Hepatocyte (in vitro differentiated cells): ENCODE measurements around the gene FRMD3. TPM values are rescaled to one million over a fixed set of nuclear protein-coding genes. Genes with fewer than 3 reads are reported as not detected.

Experiments used
- DNase-seq: peaks from one replicate; pipeline ENCODE4 v3.0.0-alpha.2; 2016; ENCODE audit warnings: low spot score
- H2AFZ ChIP-seq: fragments of 200-600 bp; sonication (generic); 2 replicates; pipeline ENCODE4 v1.6.0; 2016; ENCODE audit warnings: antibody characterized with exemption, mild to moderate bottlenecking
- H3K27ac ChIP-seq: fragments of 200-600 bp; sonication (generic); 2 replicates; pipeline ENCODE4 v1.5.1; 2016; ENCODE audit warnings: mild to moderate bottlenecking
- H3K27me3 ChIP-seq: fragments of 200-600 bp; sonication (generic); 2 replicates; pipeline ENCODE4 v1.6.1; 2016
- H3K36me3 ChIP-seq: fragments of 200-600 bp; sonication (generic); replicated peaks from 2 replicates; pipeline ENCODE4 v1.5.1; 2016; ENCODE audit warnings: low read depth; ENCODE audit not compliant: insufficient read depth
- H3K4me1 ChIP-seq: fragments of 200-600 bp; sonication (generic); 2 replicates; pipeline ENCODE4 v1.5.1; 2016; ENCODE audit warnings: mild to moderate bottlenecking, moderate library complexity; ENCODE audit not compliant: insufficient read depth
- H3K4me2 ChIP-seq: fragments of 200-600 bp; sonication (generic); 2 replicates; pipeline ENCODE4 v1.6.0; 2016
- H3K4me3 ChIP-seq: fragments of 200-600 bp; sonication (generic); 2 replicates; pipeline ENCODE4 v1.5.1; 2016; ENCODE audit warnings: mild to moderate bottlenecking
- H3K79me2 ChIP-seq: fragments of 200-600 bp; sonication (generic); 2 replicates; pipeline ENCODE4 v1.6.0; 2017; ENCODE audit warnings: mild to moderate bottlenecking
- H3K9me2 ChIP-seq: fragments of 200-600 bp; sonication (generic); replicated peaks from 2 replicates; pipeline ENCODE4 v1.6.0; 2017; ENCODE audit warnings: mild to moderate bottlenecking; ENCODE audit not compliant: insufficient read depth
- H3K9me3 ChIP-seq: fragments of 200-600 bp; sonication (generic); 2 replicates; pipeline ENCODE4 v1.5.1; 2016; ENCODE audit warnings: low read depth, mild to moderate bottlenecking
- H4K20me1 ChIP-seq: fragments of 200-600 bp; sonication (generic); 2 replicates; pipeline ENCODE4 v1.6.0; 2016; ENCODE audit warnings: mild to moderate bottlenecking; ENCODE audit not compliant: insufficient read depth, poor library complexity, severe bottlenecking
- CTCF ChIP-seq: fragments of 200-600 bp; sonication (generic); IDR thresholded peaks from 2 replicates; pipeline ENCODE4 v1.5.1; 2016; ENCODE audit warnings: antibody characterized with exemption, mild to moderate bottlenecking; ENCODE audit not compliant: poor library complexity
- EZH2 ChIP-seq: fragments of 200-600 bp; sonication (generic); IDR thresholded peaks from 2 replicates; pipeline ENCODE4 v1.6.1; 2016; ENCODE audit warnings: antibody characterized with exemption, mild to moderate bottlenecking, borderline replicate concordance
- EZH2phosphoT487 ChIP-seq: fragments of 200-600 bp; sonication (generic); IDR thresholded peaks from one replicate; pipeline ENCODE4 v1.6.1; 2018; ENCODE audit warnings: antibody characterized with exemption, mild to moderate bottlenecking, low read depth, moderate library complexity; ENCODE audit not compliant: unreplicated experiment, severe bottlenecking
- WGBS: methylation state at CpG from one replicate; pipeline ENCODE4 v1.1.6; 2016; ENCODE audit warnings: low lambda C conversion rate; ENCODE audit errors: missing lambda C conversion rate; 5-methylcytosine and 5-hydroxymethylcytosine counted together
- polyA plus RNA-seq: library from polyadenylated mRNA; unstranded; fragments of >200 nt; fragmentation: Nextera tagmentation; extraction: Ambion mirVana; gene quantifications from 2 replicates; pipeline ENCODE4 v1.2.1, GENCODE V29; 2016
- total RNA-seq: library from RNA; depleted of rRNA; stranded (reverse); fragments of >200 nt; gene quantifications from 2 replicates; pipeline ENCODE4 v1.2.3, GENCODE V29; 2014

Gene FRMD3
- total and polyA plus RNA-seq, 2 experiments from 2014 or later, result 3.9 to 7.0 TPM

DNA sequence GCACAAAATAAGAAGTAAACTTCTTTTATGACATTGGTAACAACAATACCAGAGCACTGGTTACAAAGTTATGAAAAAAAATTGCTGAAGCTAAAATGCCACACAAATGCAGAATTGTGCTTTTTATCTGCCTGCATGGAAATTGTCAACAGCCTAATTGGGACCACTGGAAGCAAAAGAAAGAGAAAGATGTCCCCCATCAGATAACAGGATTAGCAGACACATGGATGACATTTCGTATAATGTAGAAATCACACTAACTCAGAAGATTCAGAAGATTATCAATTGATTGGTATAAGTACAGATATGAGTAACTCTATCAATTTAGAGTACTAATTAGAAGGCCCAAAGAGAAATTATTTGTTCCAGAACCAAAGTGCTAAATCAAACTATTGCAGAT, 19.1 kb upstream of the FRMD3 start:
- Histone ChIP-seq H3K4me3 (no peak overlapping the region), H3K4me1 (no peaks in the 10 kb centered on the region), H2AFZ (no peak overlapping the region), H3K79me2 (no peaks in the 10 kb centered on the region), H3K9me3 (no peaks in the 10 kb centered on the region), H4K20me1 (no peaks in the 10 kb centered on the region), H3K9me2 (no peaks in the 10 kb centered on the region), H3K27ac (no peak overlapping the region), H3K36me3 (no peaks in the 10 kb centered on the region), H3K27me3 (no peaks in the 10 kb centered on the region), H3K4me2 (no peak overlapping the region)
- TF ChIP-seq CTCF (no peak), EZH2phosphoT487 (no peak), EZH2 (no peak)
- DNase-seq, result no peak
- WGBS, result 90% methylated on average over 1 of the region's 1 CpG

DNA sequence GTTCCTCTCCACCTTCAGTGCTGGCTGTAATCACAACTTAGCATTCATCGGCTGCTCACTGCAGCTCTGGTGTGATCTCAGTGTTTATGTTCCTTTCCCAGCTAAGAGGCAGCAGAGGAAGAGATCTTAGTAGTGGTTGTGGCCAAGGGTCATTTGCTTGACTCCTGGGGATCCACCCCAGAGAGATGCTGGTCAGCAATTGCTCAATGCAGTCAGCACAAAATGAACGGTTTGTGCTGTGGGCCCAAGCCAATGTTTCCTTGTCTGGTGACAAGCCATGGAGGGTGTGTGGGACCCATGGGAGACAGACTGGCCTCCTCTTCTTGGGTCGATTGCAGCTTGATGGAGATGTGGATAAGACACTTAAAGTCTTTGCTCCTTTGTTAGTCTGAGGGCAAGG, 16.1 kb upstream of the FRMD3 start:
- H2AFZ ChIP-seq, result no peak overlapping the region
- no peaks in the 10 kb centered on the region for H3K27me3 ChIP-seq
- DNase-seq, result no peak
- no peaks in the 10 kb centered on the region for H3K9me2 ChIP-seq
- no peak overlapping the region for H3K27ac ChIP-seq
- no peak overlapping the region for H3K4me3 ChIP-seq
- H3K4me2 ChIP-seq, result no peak overlapping the region
- H3K9me3 ChIP-seq, result no peaks in the 10 kb centered on the region
- H3K4me1 ChIP-seq, result no peaks in the 10 kb centered on the region
- no peak for TF ChIP-seq CTCF
- no peak for TF ChIP-seq EZH2phosphoT487
- no peak for TF ChIP-seq EZH2
- H4K20me1 ChIP-seq, result no peaks in the 10 kb centered on the region
- H3K36me3 ChIP-seq, result no peaks in the 10 kb centered on the region
- H3K79me2 ChIP-seq, result no peaks in the 10 kb centered on the region
- WGBS, result 89% methylated on average over 3 of the region's 3 CpGs

- 46% methylated on average over 5 of the region's 5 CpGs for WGBS
- no peak overlapping the region for H2AFZ ChIP-seq
- no peak overlapping the region for H3K4me2 ChIP-seq
- no peaks in the 10 kb centered on the region for H3K9me3 ChIP-seq
- no peak overlapping the region for H3K4me3 ChIP-seq
- no peaks in the 10 kb centered on the region for H3K79me2 ChIP-seq
- H3K9me2 ChIP-seq, result no peaks in the 10 kb centered on the region
- no peak overlapping the region for H3K27ac ChIP-seq
- no peaks in the 10 kb centered on the region for H4K20me1 ChIP-seq
- H3K4me1 ChIP-seq, result peaks cover under 1% of the 10 kb centered on the region
- H3K36me3 ChIP-seq, result no peaks in the 10 kb centered on the region
- TF ChIP-seq EZH2phosphoT487 (no peak), EZH2 (no peak), CTCF (peak; percentile 71)
- H3K27me3 ChIP-seq, result peaks cover 4% of the 10 kb centered on the region
- DNase-seq, result peak; percentile 80
Measured at GRCh38 chr9:83544002-83544698, 5.9 kb upstream of the FRMD3 start.
